HG03558 (cell line): ENCODE measurements around the gene MYL6.
"Not testable (repeated sequence)": the region's sequence is repeated elsewhere in the genome, so short reads cannot be mapped to it uniquely, and the experiment has no call there.

Experiments used
- ATAC-seq: cut with Tn5 transposase; IDR thresholded peaks from one replicate; pipeline ENCODE4 v1.9.1; 2021; ENCODE audit warnings: moderate number of reproducible peaks; ENCODE audit not compliant: unreplicated experiment; ENCODE audit errors: extremely low read depth

MYL6 gene

GRCh38 chr12:56154818-56155217, 3.3 kb upstream of the MYL6 start:
- ATAC-seq, result no peak

- ATAC-seq, result no peak
Measured at GRCh38 chr12:56155256-56155845, 2.8 kb upstream of the MYL6 start.

- ATAC-seq, result not testable (repeated sequence)
Measured at GRCh38 chr12:56156464-56157200, 1.5 kb upstream of the MYL6 start.

GRCh38 chr12:56157201-56158028, 744 bp upstream of the MYL6 start:
- ATAC-seq, result no peak

- no peak for ATAC-seq
Measured at GRCh38 chr12:56158926-56159461, 835 bp downstream of the MYL6 start.

GRCh38 chr12:56159482-56160192, 1.5 kb downstream of the MYL6 start:
- ATAC-seq, result no peak

GRCh38 chr12:56160193-56160763, 2.1 kb downstream of the MYL6 start:
- no peak for ATAC-seq

- no peak for ATAC-seq
Measured at GRCh38 chr12:56160894-56161689, 2.9 kb downstream of the MYL6 start.

GRCh38 chr12:56161690-56162351, 3.7 kb downstream of the MYL6 start:
- no peak for ATAC-seq

- ATAC-seq, result no peak
Measured at GRCh38 chr12:56162468-56163290, 4.5 kb downstream of the MYL6 start.

- ATAC-seq, result no peak
Measured at GRCh38 chr12:56163533-56164344, 5.6 kb downstream of the MYL6 start.

- ATAC-seq, result no peak
Measured at GRCh38 chr12:56164345-56164729, 6.2 kb downstream of the MYL6 start.

GRCh38 chr12:56165369-56165768, 7.2 kb downstream of the MYL6 start:
- ATAC-seq, result no peak

- no peak for ATAC-seq
Measured at GRCh38 chr12:56169229-56169759, 11.1 kb downstream of the MYL6 start.

GRCh38 chr12:56172839-56173238, 14.7 kb downstream of the MYL6 start:
- no peak for ATAC-seq

GRCh38 chr12:56178347-56178746, 20.2 kb downstream of the MYL6 start:
- no peak for ATAC-seq

GRCh38 chr12:56186957-56187356, 28.8 kb downstream of the MYL6 start:
- no peak for ATAC-seq
